Measurements from ENCODE around the gene MCTP2. TPM values are rescaled to one million over a fixed set of nuclear protein-coding genes. Genes with fewer than 3 reads are reported as not detected.

The MCTP2 gene
- total and polyA plus RNA-seq, 2 of the 13 experiments (the other 11 are each of a cell fraction or from before 2014, with no cell fraction given), result 5.1 to 8.6 TPM

GRCh38 chr15:94293411-94294402 lies 62.3 kb downstream of the MCTP2 start (continued):
- TF ChIP-seq SMARCE1 (IDR thresholded peaks at IDR 0.05; ENCODE audit: borderline replicate concordance), result no peak
- no peak for TF ChIP-seq NFKBIZ (CRISPR knock-in tag; IDR thresholded peaks at IDR 0.05)
- no peak for TF ChIP-seq SSRP1 (CRISPR knock-in tag; IDR thresholded peaks at IDR 0.05)
- no peak for TF ChIP-seq FOXO1 (CRISPR knock-in tag; IDR thresholded peaks at IDR 0.05)
- no peak for TF ChIP-seq SMAD3 (CRISPR knock-in tag; IDR thresholded peaks at IDR 0.05)
- no peak for TF ChIP-seq ADNP (CRISPR knock-in tag; IDR thresholded peaks at IDR 0.05)
- no peak for TF ChIP-seq TSC22D2 (CRISPR knock-in tag; IDR thresholded peaks at IDR 0.05; ENCODE audit: borderline replicate concordance)

DNA sequence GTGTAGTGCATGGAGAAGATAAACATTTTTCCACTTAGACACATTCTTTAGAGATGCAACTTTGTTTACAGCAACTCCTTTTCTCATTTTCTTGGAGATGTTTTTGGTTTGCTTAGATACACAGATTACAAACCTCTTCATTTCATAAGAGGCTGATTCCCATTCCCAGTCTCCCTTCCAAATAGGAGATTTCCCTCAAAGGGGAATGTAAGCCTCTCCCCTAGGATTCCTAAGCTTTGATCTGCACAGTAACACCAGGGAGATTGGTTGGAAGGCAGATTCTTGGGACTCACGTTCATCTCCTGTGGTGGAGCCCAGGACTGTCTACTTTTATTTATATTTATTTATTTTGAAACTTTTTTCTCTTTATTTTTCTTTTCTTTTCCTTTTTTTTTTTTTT lies 63.2 kb downstream of the MCTP2 start:
- intact Hi-C loops (cut with micrococcal nuclease; ENCODE audit: unreplicated experiment) (no loop called here), in situ Hi-C loops (cut with HindIII; ENCODE audit: extremely low pct_ligation_motif_present, low pct_unique_long_range_greater_than_20kb) (no loop called here)
- ChIA-PET CTCF (ENCODE audit: low intra/inter-chr PET ratio, low total read pairs) (no interaction called here), POLR2A (no interaction called here)
- ATAC-seq, result no peak
- H3K27me3 ChIP-seq (ENCODE audit: control insufficient read depth in 1 of 2, insufficient read depth in 2 of 2, low read length in 2 of 2), result no peaks in the 10 kb centered on the region
- TF ChIP-seq ZSCAN12 (CRISPR knock-in tag; IDR thresholded peaks at IDR 0.05) (no peak), ISX (CRISPR knock-in tag; conservative IDR thresholded peaks at IDR 0.05) (no peak), PPARG (CRISPR knock-in tag; conservative IDR thresholded peaks at IDR 0.05) (no peak)
- no peaks in the 10 kb centered on the region for H3K36me3 ChIP-seq (replicated peaks in 1 of 2; ENCODE audit: control insufficient read depth in 1 of 2, insufficient read depth in 2 of 2, low read length in 2 of 2)
- H2AFZ ChIP-seq (ENCODE audit: low read length), result no peak overlapping the region
- DNase-seq (ENCODE audit: low spot score), result no peak
- H3K9ac ChIP-seq (ENCODE audit: insufficient read depth, low read depth, low read length), result no peak overlapping the region
- H4K20me1 ChIP-seq (ENCODE audit: insufficient read depth, low read length), result no peaks in the 10 kb centered on the region
- H3K4me2 ChIP-seq (ENCODE audit: low read depth, low read length), result no peak overlapping the region
- H3K79me2 ChIP-seq (ENCODE audit: insufficient read depth, low read length), result no peaks in the 10 kb centered on the region
- no peak overlapping the region for H3K4me3 ChIP-seq (replicated peaks in 1 of 3; ENCODE audit: insufficient read depth in 1 of 3, low read depth in 2 of 3, low read length in 3 of 3)
- no peak overlapping the region for H3K27ac ChIP-seq (ENCODE audit: extremely low read length, insufficient read depth, low read length)
- no peaks in the 10 kb centered on the region; the same call in 1 of the 2 replicates for H3K9me3 ChIP-seq (ENCODE audit: low read length)
- WGBS (ENCODE audit: low lambda C conversion rate), result 50% methylated on average over 1 of the region's 1 CpG
- no peaks in the 10 kb centered on the region for H3K4me1 ChIP-seq (ENCODE audit: insufficient read depth, low read length)
- no TSS peak for BruUV-seq (replicated peaks)
- FAIRE-seq, result no peak

All from HepG2 (cell line).